SW480 (cell line): Measurements from ENCODE around the gene ZNF750.

Source experiments
- DNase-seq: peaks from one replicate; pipeline ENCODE4 v3.0.0-alpha.2; 2016; ENCODE audit warnings: low spot score

Gene ZNF750

GRCh38 chr17:82872591-82873520 lies 33.0 kb upstream of the ZNF750 start:
- no peak for DNase-seq

GRCh38 chr17:82871776-82872561 lies 32.1 kb upstream of the ZNF750 start:
- no peak for DNase-seq

GRCh38 chr17:82871056-82871775 lies 31.4 kb upstream of the ZNF750 start:
- no peak for DNase-seq

- no peak for DNase-seq
Measured at GRCh38 chr17:82870541-82870940, 30.7 kb upstream of the ZNF750 start.

- no peak for DNase-seq
Measured at GRCh38 chr17:82870091-82870491, 30.3 kb upstream of the ZNF750 start.

GRCh38 chr17:82869536-82869935 lies 29.7 kb upstream of the ZNF750 start:
- no peak for DNase-seq

GRCh38 chr17:82868715-82869131 lies 28.9 kb upstream of the ZNF750 start:
- no peak for DNase-seq

- DNase-seq = no peak
Measured at GRCh38 chr17:82867763-82868325, 28.0 kb upstream of the ZNF750 start.

- no peak for DNase-seq
Measured at GRCh38 chr17:82866590-82867191, 26.9 kb upstream of the ZNF750 start.

- no peak for DNase-seq
Measured at GRCh38 chr17:82865774-82866395, 26.1 kb upstream of the ZNF750 start.

GRCh38 chr17:82865274-82865673 lies 25.5 kb upstream of the ZNF750 start:
- DNase-seq = no peak

GRCh38 chr17:82864713-82865248 lies 25.0 kb upstream of the ZNF750 start:
- no peak for DNase-seq

GRCh38 chr17:82863941-82864712 lies 24.3 kb upstream of the ZNF750 start:
- peak; percentile 87 for DNase-seq

- DNase-seq = peak; percentile 13
Measured at GRCh38 chr17:82863383-82863940, 23.6 kb upstream of the ZNF750 start.

- no peak for DNase-seq
Measured at GRCh38 chr17:82862737-82863382, 23.0 kb upstream of the ZNF750 start.

GRCh38 chr17:82862191-82862590 lies 22.4 kb upstream of the ZNF750 start:
- no peak for DNase-seq

- no peak for DNase-seq
Measured at GRCh38 chr17:82861393-82861775, 21.6 kb upstream of the ZNF750 start.

- DNase-seq = no peak
Measured at GRCh38 chr17:82860606-82861392, 21.0 kb upstream of the ZNF750 start.
